ENCODE data around the gene LTC4S. TPM values are rescaled to one million over a fixed set of nuclear protein-coding genes. Genes with fewer than 3 reads are reported as not detected.

The LTC4S gene
- total RNA-seq, 4 donors from 2014 or later: 4.6 to 6.9 (median 4.7) TPM; not detected in 1

- TF ChIP-seq CTCF (IDR thresholded peaks at IDR 0.05): no peak
- TF ChIP-seq POLR2A (IDR thresholded peaks at IDR 0.05): no peak
- no peak overlapping the region for H3K27ac ChIP-seq
- 91 to 97% methylated on average over 14 to 20 of the region's 21 CpGs for WGBS, 2 donors
- H3K9me3 ChIP-seq: no peaks in the 10 kb centered on the region
- DNase-seq: no peak
- H3K4me3 ChIP-seq: no peak overlapping the region
- peaks cover 0 to 8% (median 0%) of the 10 kb centered on the region in 3 donors for H3K36me3 ChIP-seq
- peaks cover 36 to 62% (median 38%) of the 10 kb centered on the region in 3 donors for H3K4me1 ChIP-seq
- intact Hi-C loops (cut with DNase I): no loop called here
- no peaks in the 10 kb centered on the region for H3K27me3 ChIP-seq
Measured at GRCh38 chr5:179815491-179816249, 21.9 kb downstream of the LTC4S start.

- Histone ChIP-seq H3K4me1 (peaks cover 36 to 62% (median 38%) of the 10 kb centered on the region in 3 donors), H3K27ac (peak overlapping the region; percentile 57 to 100 (median 80)), H3K4me3 (peak overlapping the region; percentile 35 to 69 (median 48)), H3K36me3 (peaks cover 0 to 8% (median 0%) of the 10 kb centered on the region in 3 donors), H3K9me3 (no peaks in the 10 kb centered on the region), H3K27me3 (no peaks in the 10 kb centered on the region)
- whole genome bisulfite sequencing, 2 donors: 58 to 71% methylated on average over 14 to 22 of the region's 23 CpGs
- intact Hi-C loops (cut with DNase I): no loop called here
- TF ChIP-seq CTCF (IDR thresholded peaks at IDR 0.05) (no peak), POLR2A (IDR thresholded peaks at IDR 0.05) (no peak)
- no peak for DNase-seq
Measured at GRCh38 chr5:179816401-179816795, 22.6 kb downstream of the LTC4S start.

- WGBS, 2 donors: 4 to 5% methylated on average over 15 to 18 of the region's 72 CpGs
- H3K27ac ChIP-seq: peak overlapping the region; percentile 57 to 100 (median 80)
- TF ChIP-seq CTCF (IDR thresholded peaks at IDR 0.05): no peak
- no peak for TF ChIP-seq POLR2A (IDR thresholded peaks at IDR 0.05)
- H3K36me3 ChIP-seq: peaks cover 0 to 8% (median 0%) of the 10 kb centered on the region in 3 donors
- peaks cover 36 to 65% (median 39%) of the 10 kb centered on the region in 3 donors for H3K4me1 ChIP-seq
- peak overlapping the region; percentile 35 to 69 (median 48) for H3K4me3 ChIP-seq
- no peaks in the 10 kb centered on the region for H3K9me3 ChIP-seq
- no peak for DNase-seq
- H3K27me3 ChIP-seq: no peaks in the 10 kb centered on the region
- intact Hi-C loops (cut with DNase I): no loop called here
Measured at GRCh38 chr5:179816796-179817469, 23.1 kb downstream of the LTC4S start.

GRCh38 chr5:179817470-179817840, 23.7 kb downstream of the LTC4S start:
- TF ChIP-seq POLR2A (IDR thresholded peaks at IDR 0.05) (no peak), CTCF (IDR thresholded peaks at IDR 0.05) (no peak)
- peaks cover 0 to 5% (median 0%) of the 10 kb centered on the region in 3 donors for H3K36me3 ChIP-seq
- peak overlapping the region; percentile 35 to 69 (median 48) for H3K4me3 ChIP-seq
- WGBS, 2 donors: 77 to 92% methylated on average over 2 to 5 of the region's 8 CpGs
- H3K27ac ChIP-seq: peak overlapping the region; percentile 57 to 100 (median 80)
- no peaks in the 10 kb centered on the region for H3K9me3 ChIP-seq
- peaks cover 40 to 65% (median 42%) of the 10 kb centered on the region in 3 donors for H3K4me1 ChIP-seq
- DNase-seq: no peak
- H3K27me3 ChIP-seq: no peaks in the 10 kb centered on the region
- intact Hi-C loops (cut with DNase I): no loop called here

All from esophagus squamous epithelium (tissue), 5 donors.